HEK293T (cell line): ENCODE measurements around the gene SCNN1B.

Experiments
- FOXK2 ChIP-seq: fragments of 450-650 bp; IDR thresholded peaks from 2 replicates; pipeline ENCODE4 v1.6.1; 2016; ENCODE audit warnings: mild to moderate bottlenecking
- SP1 ChIP-seq: fragments of 450-650 bp; IDR thresholded peaks from 2 replicates; pipeline ENCODE4 v1.6.1; 2017

DNA sequence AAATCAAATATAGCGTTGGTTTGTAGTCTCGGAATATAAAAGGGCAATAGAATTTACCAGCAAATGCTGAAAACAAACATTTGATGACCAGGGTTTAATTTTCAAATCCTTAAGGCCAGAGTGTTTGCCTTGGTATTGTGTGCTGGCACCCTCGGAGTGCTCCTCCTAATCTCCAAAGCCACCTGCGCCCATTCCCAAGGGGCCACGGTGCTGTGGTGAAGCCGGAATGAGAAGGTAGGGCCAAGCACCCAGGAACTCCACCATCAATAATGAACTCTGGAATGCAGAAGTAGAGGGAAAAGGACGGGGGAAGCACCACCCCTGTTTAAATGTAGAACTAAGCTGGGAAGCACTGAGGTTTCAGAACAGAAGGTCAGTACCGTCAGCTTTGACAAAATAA is 99.0 kb downstream of the SCNN1B start:
- TF ChIP-seq FOXK2 (no peak), SP1 (no peak)
